Measurements from ENCODE around the gene LIMD2.

GRCh38 chr17:63658366-63658765 is 41.6 kb downstream of the LIMD2 start:
- TF ChIP-seq POLR2A (IDR thresholded peaks at IDR 0.05; ENCODE audit: low read depth, low read length) (no peak), POLR2AphosphoS5 (IDR thresholded peaks at IDR 0.05; ENCODE audit: low read depth, low read length) (no peak), TAF1 (IDR thresholded peaks at IDR 0.05; ENCODE audit: borderline replicate concordance, low read depth, low read length) (no peak)
